Measurements from ENCODE around the gene LMBR1. TPM values are rescaled to one million over a fixed set of nuclear protein-coding genes. Genes with fewer than 3 reads are reported as not detected.
A peak's percentile ranks its signal among the peaks of the same experiment; 100 is the strongest.

Gene LMBR1
- total and polyA plus RNA-seq, 2 donors (not counting 1 experiment from before 2014, with no cell fraction given): 30.8 to 41.6 TPM

- no peaks in the 10 kb centered on the region for H3K79me2 ChIP-seq (ENCODE audit: control insufficient read depth, insufficient read depth, low read length)
- no peaks in the 10 kb centered on the region for H3K4me1 ChIP-seq (ENCODE audit: control insufficient read depth, extremely low read depth, insufficient read depth, low read length)
- H3K9me3 ChIP-seq (ENCODE audit: control insufficient read depth, insufficient read depth, low read depth, low read length): no peaks in the 10 kb centered on the region
- H2AFZ ChIP-seq (ENCODE audit: low read length): peak overlapping the region; percentile 7
- H3K27ac ChIP-seq (ENCODE audit: insufficient read depth, low read length): no peak overlapping the region
- peak overlapping the region; percentile 29 for H3K4me2 ChIP-seq (ENCODE audit: extremely low read depth, insufficient read depth, low read length)
- no peaks in the 10 kb centered on the region for H3K36me3 ChIP-seq (ENCODE audit: control insufficient read depth, insufficient read depth, low read length)
- no peaks in the 10 kb centered on the region for H4K20me1 ChIP-seq (ENCODE audit: control insufficient read depth, extremely low read depth, insufficient read depth, low read length)
- no peak for TF ChIP-seq EZH2 (IDR thresholded peaks at IDR 0.05; ENCODE audit: low read length, missing control alignments)
- TF ChIP-seq CTCF (conservative IDR thresholded peaks at IDR 0.05 in 1 of 2, IDR thresholded peaks at IDR 0.05 in 1 of 2; ENCODE audit: low read depth in 1 of 2, low read length in 2 of 2): no peak
- no peaks in the 10 kb centered on the region for H3K27me3 ChIP-seq (ENCODE audit: control insufficient read depth, insufficient read depth, low read length)
- no peak overlapping the region for H3K4me3 ChIP-seq (replicated peaks in 1 of 4; ENCODE audit: control extremely low read depth in 1 of 4, insufficient read depth in 1 of 4, low read depth in 3 of 4, low read length in 4 of 4)
- no peak overlapping the region for H3K9ac ChIP-seq (ENCODE audit: insufficient read depth, low read length)
- peak; percentile 72 to 91 for DNase-seq (ENCODE audit: low read depth in 2 of 2)
Observed at GRCh38 chr7:156725073-156725472, 167.9 kb downstream of the LMBR1 start.

GRCh38 chr7:156722043-156722826, 170.7 kb downstream of the LMBR1 start:
- H3K27me3 ChIP-seq (ENCODE audit: control insufficient read depth, insufficient read depth, low read length): no peaks in the 10 kb centered on the region
- no peak overlapping the region for H2AFZ ChIP-seq (ENCODE audit: low read length)
- H3K9me3 ChIP-seq (ENCODE audit: control insufficient read depth, insufficient read depth, low read depth, low read length): no peaks in the 10 kb centered on the region
- H3K36me3 ChIP-seq (ENCODE audit: control insufficient read depth, insufficient read depth, low read length): no peaks in the 10 kb centered on the region
- H3K27ac ChIP-seq (ENCODE audit: insufficient read depth, low read length): no peak overlapping the region
- H3K9ac ChIP-seq (ENCODE audit: insufficient read depth, low read length): no peak overlapping the region
- no peaks in the 10 kb centered on the region for H3K4me1 ChIP-seq (ENCODE audit: control insufficient read depth, extremely low read depth, insufficient read depth, low read length)
- DNase-seq (ENCODE audit: low read depth in 2 of 2): peak; percentile 33 to 45
- H3K4me3 ChIP-seq (replicated peaks in 1 of 4; ENCODE audit: control extremely low read depth in 1 of 4, insufficient read depth in 1 of 4, low read depth in 3 of 4, low read length in 4 of 4): no peak overlapping the region
- no peaks in the 10 kb centered on the region for H3K79me2 ChIP-seq (ENCODE audit: control insufficient read depth, insufficient read depth, low read length)
- TF ChIP-seq EZH2 (IDR thresholded peaks at IDR 0.05; ENCODE audit: low read length, missing control alignments) (no peak), CTCF (conservative IDR thresholded peaks at IDR 0.05 in 1 of 2, IDR thresholded peaks at IDR 0.05 in 1 of 2; ENCODE audit: low read depth in 1 of 2, low read length in 2 of 2) (no peak)
- H3K4me2 ChIP-seq (ENCODE audit: extremely low read depth, insufficient read depth, low read length): no peak overlapping the region
- H4K20me1 ChIP-seq (ENCODE audit: control insufficient read depth, extremely low read depth, insufficient read depth, low read length): no peaks in the 10 kb centered on the region

GRCh38 chr7:156703773-156704482, 189.1 kb downstream of the LMBR1 start:
- no peaks in the 10 kb centered on the region for H3K4me1 ChIP-seq (ENCODE audit: control insufficient read depth, extremely low read depth, insufficient read depth, low read length)
- H3K4me3 ChIP-seq (replicated peaks in 1 of 4; ENCODE audit: control extremely low read depth in 1 of 4, insufficient read depth in 1 of 4, low read depth in 3 of 4, low read length in 4 of 4): no peak overlapping the region
- H3K36me3 ChIP-seq (ENCODE audit: control insufficient read depth, insufficient read depth, low read length): no peaks in the 10 kb centered on the region
- no peak overlapping the region for H2AFZ ChIP-seq (ENCODE audit: low read length)
- no peaks in the 10 kb centered on the region for H3K9me3 ChIP-seq (ENCODE audit: control insufficient read depth, insufficient read depth, low read depth, low read length)
- H3K4me2 ChIP-seq (ENCODE audit: extremely low read depth, insufficient read depth, low read length): no peak overlapping the region
- H3K9ac ChIP-seq (ENCODE audit: insufficient read depth, low read length): no peak overlapping the region
- TF ChIP-seq CTCF (conservative IDR thresholded peaks at IDR 0.05 in 1 of 2, IDR thresholded peaks at IDR 0.05 in 1 of 2; ENCODE audit: low read depth in 1 of 2, low read length in 2 of 2) (no peak), EZH2 (IDR thresholded peaks at IDR 0.05; ENCODE audit: low read length, missing control alignments) (no peak)
- DNase-seq (ENCODE audit: low read depth in 2 of 2): no peak
- no peaks in the 10 kb centered on the region for H3K79me2 ChIP-seq (ENCODE audit: control insufficient read depth, insufficient read depth, low read length)
- H4K20me1 ChIP-seq (ENCODE audit: control insufficient read depth, extremely low read depth, insufficient read depth, low read length): no peaks in the 10 kb centered on the region
- no peak overlapping the region for H3K27ac ChIP-seq (ENCODE audit: insufficient read depth, low read length)
- H3K27me3 ChIP-seq (ENCODE audit: control insufficient read depth, insufficient read depth, low read length): no peaks in the 10 kb centered on the region

All from fibroblast of lung (primary cell).